ENCODE results near the gene SCNN1B. TPM values are rescaled to one million over a fixed set of nuclear protein-coding genes. Genes with fewer than 3 reads are reported as not detected.

Gene SCNN1B
- polyA plus RNA-seq, 1 donor from 2014 or later: not detected

DNA sequence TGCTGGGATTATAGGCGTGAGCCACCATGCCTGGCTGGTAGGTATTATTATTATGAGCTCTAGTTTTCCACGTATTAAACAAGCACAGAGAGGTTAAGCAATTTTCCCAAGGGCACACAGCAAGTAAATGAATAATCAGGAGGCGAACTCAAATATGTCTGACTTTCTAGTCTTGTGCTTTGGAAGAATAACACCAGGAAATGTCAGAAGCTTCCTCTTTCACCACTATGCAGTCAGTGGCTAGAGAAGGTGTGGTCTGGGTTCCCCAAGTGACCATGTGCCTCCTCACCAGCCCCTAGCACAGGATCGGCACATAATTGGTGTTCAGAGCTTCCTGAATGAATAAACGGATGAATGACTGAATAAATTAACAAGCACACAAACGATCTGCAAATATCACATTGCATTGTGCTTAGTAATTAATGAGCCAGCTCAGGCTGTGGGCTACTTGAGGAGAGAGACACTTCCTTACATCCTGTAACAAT lies 21.6 kb upstream of the SCNN1B start:
- Histone ChIP-seq H3K36me3 (ENCODE audit: insufficient read depth, low read length) (no peaks in the 10 kb centered on the region), H3F3A (ENCODE audit: insufficient read depth, low read length, poor library complexity, severe bottlenecking) (no peaks in the 10 kb centered on the region), H4K20me1 (ENCODE audit: insufficient read depth) (no peaks in the 10 kb centered on the region), H3K4me3 (ENCODE audit: low read length) (no peak overlapping the region), H3K9me3 (ENCODE audit: low read length) (no peaks in the 10 kb centered on the region), H3K9ac (ENCODE audit: low read length) (no peak overlapping the region), H3K9me2 (ENCODE audit: insufficient read depth, low read length) (no peaks in the 10 kb centered on the region), H3K4me2 (ENCODE audit: low read length) (no peak overlapping the region), H3K79me2 (replicated peaks; ENCODE audit: insufficient read depth, low read length) (no peaks in the 10 kb centered on the region), H2AFZ (ENCODE audit: low read depth, low read length) (no peak overlapping the region), H3K27ac (ENCODE audit: low read length) (no peak overlapping the region), H3K27me3 (ENCODE audit: insufficient read depth, low read depth, low read length) (no peaks in the 10 kb centered on the region)
- TF ChIP-seq TAF1 (IDR thresholded peaks at IDR 0.05; ENCODE audit: low read depth) (no peak), MXI1 (conservative IDR thresholded peaks at IDR 0.05; ENCODE audit: poor library complexity, severe bottlenecking) (no peak), EP300 (conservative IDR thresholded peaks at IDR 0.05; ENCODE audit: poor library complexity, severe bottlenecking) (no peak), EZH2 (IDR thresholded peaks at IDR 0.05; ENCODE audit: borderline replicate concordance, insufficient read depth, low read length, poor library complexity, severe bottlenecking) (no peak), SMC3 (conservative IDR thresholded peaks at IDR 0.05; ENCODE audit: poor library complexity) (no peak), CTCF (IDR thresholded peaks at IDR 0.05; ENCODE audit: poor library complexity, severe bottlenecking) (no peak), RAD21 (conservative IDR thresholded peaks at IDR 0.05) (no peak), POLR2AphosphoS5 (IDR thresholded peaks at IDR 0.05) (no peak)
- TF ChIP-seq, protein P1, sequence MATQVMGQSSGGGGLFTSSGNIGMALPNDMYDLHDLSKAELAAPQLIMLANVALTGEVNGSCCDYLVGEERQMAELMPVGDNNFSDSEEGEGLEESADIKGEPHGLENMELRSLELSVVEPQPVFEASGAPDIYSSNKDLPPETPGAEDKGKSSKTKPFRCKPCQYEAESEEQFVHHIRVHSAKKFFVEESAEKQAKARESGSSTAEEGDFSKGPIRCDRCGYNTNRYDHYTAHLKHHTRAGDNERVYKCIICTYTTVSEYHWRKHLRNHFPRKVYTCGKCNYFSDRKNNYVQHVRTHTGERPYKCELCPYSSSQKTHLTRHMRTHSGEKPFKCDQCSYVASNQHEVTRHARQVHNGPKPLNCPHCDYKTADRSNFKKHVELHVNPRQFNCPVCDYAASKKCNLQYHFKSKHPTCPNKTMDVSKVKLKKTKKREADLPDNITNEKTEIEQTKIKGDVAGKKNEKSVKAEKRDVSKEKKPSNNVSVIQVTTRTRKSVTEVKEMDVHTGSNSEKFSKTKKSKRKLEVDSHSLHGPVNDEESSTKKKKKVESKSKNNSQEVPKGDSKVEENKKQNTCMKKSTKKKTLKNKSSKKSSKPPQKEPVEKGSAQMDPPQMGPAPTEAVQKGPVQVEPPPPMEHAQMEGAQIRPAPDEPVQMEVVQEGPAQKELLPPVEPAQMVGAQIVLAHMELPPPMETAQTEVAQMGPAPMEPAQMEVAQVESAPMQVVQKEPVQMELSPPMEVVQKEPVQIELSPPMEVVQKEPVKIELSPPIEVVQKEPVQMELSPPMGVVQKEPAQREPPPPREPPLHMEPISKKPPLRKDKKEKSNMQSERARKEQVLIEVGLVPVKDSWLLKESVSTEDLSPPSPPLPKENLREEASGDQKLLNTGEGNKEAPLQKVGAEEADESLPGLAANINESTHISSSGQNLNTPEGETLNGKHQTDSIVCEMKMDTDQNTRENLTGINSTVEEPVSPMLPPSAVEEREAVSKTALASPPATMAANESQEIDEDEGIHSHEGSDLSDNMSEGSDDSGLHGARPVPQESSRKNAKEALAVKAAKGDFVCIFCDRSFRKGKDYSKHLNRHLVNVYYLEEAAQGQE (IDR thresholded peaks at IDR 0.05; ENCODE audit: borderline replicate concordance): no peak

DNA sequence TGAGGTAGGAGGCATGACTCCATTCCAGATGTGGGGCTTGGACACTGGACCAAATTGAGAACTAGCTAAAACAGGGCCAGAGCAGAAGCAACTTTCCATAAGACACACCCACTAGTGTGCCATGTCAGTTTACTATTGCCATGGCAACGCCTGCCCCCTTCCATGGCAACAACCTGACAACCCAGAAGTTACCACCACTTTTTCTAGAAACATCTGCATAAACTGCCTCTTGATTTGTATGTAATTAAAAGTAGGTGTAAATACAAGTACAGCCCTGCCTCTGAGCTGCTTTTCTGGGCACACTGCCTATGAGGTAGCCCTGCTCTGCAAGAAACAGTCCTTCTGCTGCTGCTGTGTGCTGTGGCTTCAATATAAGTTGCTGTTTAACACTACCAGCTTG lies 19.5 kb upstream of the SCNN1B start:
- Histone ChIP-seq H2AFZ (ENCODE audit: low read depth, low read length) (no peak overlapping the region), H3K27ac (ENCODE audit: low read length) (no peak overlapping the region), H3K9me3 (ENCODE audit: low read length) (no peaks in the 10 kb centered on the region), H3K4me2 (ENCODE audit: low read length) (no peak overlapping the region), H3K9me2 (ENCODE audit: insufficient read depth, low read length) (no peaks in the 10 kb centered on the region), H3K4me3 (ENCODE audit: low read length) (no peak overlapping the region), H3F3A (ENCODE audit: insufficient read depth, low read length, poor library complexity, severe bottlenecking) (no peaks in the 10 kb centered on the region), H3K79me2 (replicated peaks; ENCODE audit: insufficient read depth, low read length) (no peaks in the 10 kb centered on the region), H3K9ac (ENCODE audit: low read length) (no peak overlapping the region), H4K20me1 (ENCODE audit: insufficient read depth) (no peaks in the 10 kb centered on the region), H3K27me3 (ENCODE audit: insufficient read depth, low read depth, low read length) (no peaks in the 10 kb centered on the region), H3K36me3 (ENCODE audit: insufficient read depth, low read length) (no peaks in the 10 kb centered on the region)
- TF ChIP-seq POLR2AphosphoS5 (IDR thresholded peaks at IDR 0.05) (no peak), CTCF (IDR thresholded peaks at IDR 0.05; ENCODE audit: poor library complexity, severe bottlenecking) (no peak), RAD21 (conservative IDR thresholded peaks at IDR 0.05) (no peak), TAF1 (IDR thresholded peaks at IDR 0.05; ENCODE audit: low read depth) (no peak), SMC3 (conservative IDR thresholded peaks at IDR 0.05; ENCODE audit: poor library complexity) (no peak), MXI1 (conservative IDR thresholded peaks at IDR 0.05; ENCODE audit: poor library complexity, severe bottlenecking) (no peak), EZH2 (IDR thresholded peaks at IDR 0.05; ENCODE audit: borderline replicate concordance, insufficient read depth, low read length, poor library complexity, severe bottlenecking) (no peak), EP300 (conservative IDR thresholded peaks at IDR 0.05; ENCODE audit: poor library complexity, severe bottlenecking) (no peak)
- TF ChIP-seq, protein P1 (IDR thresholded peaks at IDR 0.05; ENCODE audit: borderline replicate concordance): no peak
